ENCODE data around the gene HS2ST1. TPM values are rescaled to one million over a fixed set of nuclear protein-coding genes. Genes with fewer than 3 reads are reported as not detected.

Gene HS2ST1
- total RNA-seq, 1 experiment from 2014 or later = 30.1 TPM

GRCh38 chr1:87039096-87039495 lies 124.7 kb downstream of the HS2ST1 start:
- no peaks in the 10 kb centered on the region for H4K20me1 ChIP-seq (ENCODE audit: insufficient read depth)
- H3K9me3 ChIP-seq (ENCODE audit: control insufficient read depth in 1 of 2, insufficient read depth in 1 of 2, low read depth in 1 of 2, low read length in 2 of 2) = no peaks in the 10 kb centered on the region
- H2AFZ ChIP-seq (ENCODE audit: low read depth, low read length, poor library complexity, severe bottlenecking) = no peak overlapping the region
- CTCF ChIA-PET = no interaction called here
- no peak overlapping the region for H3K9ac ChIP-seq (ENCODE audit: low read length)
- H3K36me3 ChIP-seq (ENCODE audit: control insufficient read depth in 1 of 2, insufficient read depth in 2 of 2, low read length in 2 of 2) = no peaks in the 10 kb centered on the region
- H3K27me3 ChIP-seq (ENCODE audit: insufficient read depth, low read length) = no peaks in the 10 kb centered on the region
- BruUV-seq (replicated peaks) = no TSS peak
- TF ChIP-seq CTCF (IDR thresholded peaks at IDR 0.05 in 2 of 3, conservative IDR thresholded peaks at IDR 0.05 in 1 of 3; ENCODE audit: borderline replicate concordance in 1 of 3, insufficient read depth in 1 of 3, low read depth in 2 of 3, low read length in 2 of 3) = no peak
- no peak for TF ChIP-seq SIN3A (IDR thresholded peaks at IDR 0.05; ENCODE audit: low read depth)
- no peak for TF ChIP-seq JUND (IDR thresholded peaks at IDR 0.05)
- no peak overlapping the region for H3K27ac ChIP-seq (ENCODE audit: low read depth, low read length)
- 0 out of 2 replicates have a peak, but pooled peaks cover 4% of the 10 kb centered on the region for H3K9me2 ChIP-seq (ENCODE audit: insufficient read depth)
- intact Hi-C loops (cut with micrococcal nuclease) = no loop called here
- H3K4me3 ChIP-seq (replicated peaks in 1 of 2; ENCODE audit: low read depth in 1 of 2, low read length in 2 of 2) = no peak overlapping the region
- RAD21 ChIA-PET (ENCODE audit: low non-redundant PET in 1 of 2, low total read pairs in 2 of 2, uncharacterized antibody in 2 of 2, unreplicated experiment in 2 of 2) = no interaction called here
- ATAC-seq (no peak), DNase-seq (ENCODE audit: low read depth, low spot score) (no peak)
- H3K4me1 ChIP-seq (ENCODE audit: control insufficient read depth in 1 of 2, insufficient read depth in 2 of 2, low read length in 2 of 2) = no peaks in the 10 kb centered on the region
- POLR2A ChIA-PET = no interaction called here
- no peak overlapping the region for H3K4me2 ChIP-seq (ENCODE audit: low read length)
- H3K79me2 ChIP-seq (ENCODE audit: insufficient read depth, low read length) = no peaks in the 10 kb centered on the region

- Histone ChIP-seq H3K4me3 (replicated peaks in 1 of 2; ENCODE audit: low read depth in 1 of 2, low read length in 2 of 2) (no peak overlapping the region), H3K9me2 (ENCODE audit: insufficient read depth) (0 out of 2 replicates have a peak, but pooled peaks cover 4% of the 10 kb centered on the region), H3K4me2 (ENCODE audit: low read length) (no peak overlapping the region), H3K27me3 (ENCODE audit: insufficient read depth, low read length) (no peaks in the 10 kb centered on the region), H4K20me1 (ENCODE audit: insufficient read depth) (no peaks in the 10 kb centered on the region), H3K27ac (ENCODE audit: low read depth, low read length) (no peak overlapping the region), H3K9ac (ENCODE audit: low read length) (no peak overlapping the region), H3K79me2 (ENCODE audit: insufficient read depth, low read length) (no peaks in the 10 kb centered on the region), H3K4me1 (ENCODE audit: control insufficient read depth in 1 of 2, insufficient read depth in 2 of 2, low read length in 2 of 2) (no peaks in the 10 kb centered on the region), H3K36me3 (ENCODE audit: control insufficient read depth in 1 of 2, insufficient read depth in 2 of 2, low read length in 2 of 2) (no peaks in the 10 kb centered on the region), H2AFZ (ENCODE audit: low read depth, low read length, poor library complexity, severe bottlenecking) (no peak overlapping the region), H3K9me3 (ENCODE audit: control insufficient read depth in 1 of 2, insufficient read depth in 1 of 2, low read depth in 1 of 2, low read length in 2 of 2) (no peaks in the 10 kb centered on the region)
- BruUV-seq (replicated peaks) = no TSS peak
- ChIA-PET CTCF (no interaction called here), RAD21 (ENCODE audit: low non-redundant PET in 1 of 2, low total read pairs in 2 of 2, uncharacterized antibody in 2 of 2, unreplicated experiment in 2 of 2) (no interaction called here), POLR2A (no interaction called here)
- ATAC-seq = no peak
- intact Hi-C loops (cut with micrococcal nuclease) = no loop called here
- no peak for DNase-seq (ENCODE audit: low read depth, low spot score)
- TF ChIP-seq RAD21 (IDR thresholded peaks at IDR 0.05; ENCODE audit: low read depth) (no peak), SP1 (IDR thresholded peaks at IDR 0.05; ENCODE audit: low read depth) (no peak), SRF (IDR thresholded peaks at IDR 0.05; ENCODE audit: low read depth) (no peak), ZBTB33 (IDR thresholded peaks at IDR 0.05; ENCODE audit: extremely low read depth, insufficient replicate concordance, low read length) (no peak), JUND (IDR thresholded peaks at IDR 0.05) (no peak), ZFX (IDR thresholded peaks at IDR 0.05) (no peak)
Measured at GRCh38 chr1:87042111-87042811, 127.8 kb downstream of the HS2ST1 start.

Measured in HCT116 (cell line).